Suprapubic skin (tissue), 4 donors: ENCODE data around the gene PSMF1. TPM values are rescaled to one million over a fixed set of nuclear protein-coding genes. Genes with fewer than 3 reads are reported as not detected.

Experiments used
- DNase-seq, 2 donors: peaks; one replicate each; pipeline ENCODE4 v3.0.0-alpha.2; 2019; ENCODE audit warnings: low spot score in 2 of 2
- H3K27ac ChIP-seq: fragments of 200-600 bp; sonication (generic); one replicate; pipeline ENCODE4 v1.5.1; 2019
- H3K27me3 ChIP-seq: fragments of 200-600 bp; sonication (generic); one replicate; pipeline ENCODE4 v1.5.1; 2019
- H3K36me3 ChIP-seq: fragments of 200-600 bp; sonication (generic); one replicate; pipeline ENCODE4 v1.5.1; 2019
- H3K4me1 ChIP-seq: fragments of 200-600 bp; sonication (generic); one replicate; pipeline ENCODE4 v1.5.1; 2019
- H3K4me3 ChIP-seq: fragments of 200-600 bp; sonication (generic); one replicate; pipeline ENCODE4 v1.5.1; 2019; ENCODE audit warnings: mild to moderate bottlenecking
- H3K9me3 ChIP-seq: fragments of 200-600 bp; sonication (generic); one replicate; pipeline ENCODE4 v1.5.1; 2019
- EP300 ChIP-seq: sonication (generic); formaldehyde crosslinking; IDR thresholded peaks from one replicate; pipeline ENCODE4 v1.6.1; 2017; ENCODE audit warnings: antibody characterized with exemption
- POLR2A ChIP-seq, 2 donors: fragments of 450-650 bp; IDR thresholded peaks; one replicate each; pipeline ENCODE4 v1.6.1; 2017; ENCODE audit warnings: antibody characterized with exemption in 2 of 2, mild to moderate bottlenecking in 2 of 2, moderate library complexity in 2 of 2
- POLR2AphosphoS5 ChIP-seq, 3 donors: sonication (generic); formaldehyde crosslinking; IDR thresholded peaks; one replicate each; pipeline ENCODE4 v1.6.1; 2017; ENCODE audit warnings: antibody characterized with exemption in 3 of 3
- whole genome bisulfite sequencing: methylation state at CpG from one replicate; pipeline ENCODE4 v1.1.5; 2018; 5-methylcytosine and 5-hydroxymethylcytosine counted together
- total RNA-seq, 4 donors: library from RNA; depleted of rRNA; stranded (reverse); fragments of >200 nt; gene quantifications; one replicate each; pipeline ENCODE4 v1.1.0, GENCODE V29; 2016
- TF ChIP-seq, protein P1 (sequence below), 2 donors: fragments of 200-600 bp in 1 of 2; fragments of 450-650 bp in 1 of 2; sonication (generic) in 1 of 2; IDR thresholded peaks; one replicate each; pipeline ENCODE4 v1.5.1; 2016 to 2019; ENCODE audit warnings: antibody characterized with exemption in 2 of 2, mild to moderate bottlenecking in 1 of 2, moderate library complexity in 1 of 2

PSMF1 gene, protein sequence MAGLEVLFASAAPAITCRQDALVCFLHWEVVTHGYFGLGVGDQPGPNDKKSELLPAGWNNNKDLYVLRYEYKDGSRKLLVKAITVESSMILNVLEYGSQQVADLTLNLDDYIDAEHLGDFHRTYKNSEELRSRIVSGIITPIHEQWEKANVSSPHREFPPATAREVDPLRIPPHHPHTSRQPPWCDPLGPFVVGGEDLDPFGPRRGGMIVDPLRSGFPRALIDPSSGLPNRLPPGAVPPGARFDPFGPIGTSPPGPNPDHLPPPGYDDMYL
- 100 to 1,000 TPM; 106 to 186 (median 142) TPM for total RNA-seq

DNA sequence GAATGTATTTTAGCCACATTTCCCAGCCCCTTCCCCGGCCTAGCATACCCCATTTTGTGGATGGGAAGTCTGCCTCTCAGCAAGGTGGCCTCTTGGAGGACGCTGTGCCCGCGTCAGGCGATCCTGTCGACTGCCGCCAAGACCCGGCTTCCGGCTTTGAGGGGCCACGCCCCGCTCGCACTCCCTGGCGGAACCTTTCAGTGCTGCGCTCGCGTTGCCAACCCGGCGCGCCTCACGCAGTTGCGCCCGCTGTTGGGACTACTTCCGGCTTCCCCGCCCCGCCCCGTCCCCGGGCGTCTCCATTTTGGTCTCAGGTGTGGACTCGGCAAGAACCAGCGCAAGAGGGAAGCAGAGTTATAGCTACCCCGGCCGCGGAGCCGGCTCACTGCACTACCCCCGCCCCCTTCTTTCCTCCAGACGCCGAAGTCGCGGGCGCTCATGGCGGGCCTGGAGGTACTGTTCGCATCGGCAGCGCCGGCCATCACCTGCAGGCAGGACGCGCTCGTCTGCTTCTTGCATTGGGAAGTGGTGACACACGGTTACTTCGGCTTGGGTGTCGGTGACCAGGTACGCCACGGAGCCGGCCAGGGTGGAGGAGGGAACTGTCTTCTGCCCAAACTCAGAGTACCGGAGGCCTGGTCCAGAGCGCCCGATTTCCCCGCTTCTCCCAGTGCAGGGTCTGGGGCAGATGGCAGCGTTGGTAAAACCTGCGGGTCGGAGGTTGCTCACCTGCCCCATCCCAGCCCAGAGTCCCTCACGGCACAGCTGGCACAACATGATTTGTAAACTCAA lies at the start of gene PSMF1:
PSMF1 (plus strand) TSS at position 267 of the 792 bp plus-strand sequence; CDS start at position 439, 172 bp downstream.
- H3K27me3 ChIP-seq, result no peaks in the 10 kb centered on the region
- H3K27ac ChIP-seq, result peak within 1 kb of the TSS; percentile 89
- no peaks in the 10 kb centered on the region for H3K9me3 ChIP-seq
- TF ChIP-seq EP300, result no peak
- TF ChIP-seq POLR2AphosphoS5 (IDR thresholded peaks at IDR 0.05), result peak in 2 of 3 donors; percentile 76 to 92
- TF ChIP-seq, protein P1, sequence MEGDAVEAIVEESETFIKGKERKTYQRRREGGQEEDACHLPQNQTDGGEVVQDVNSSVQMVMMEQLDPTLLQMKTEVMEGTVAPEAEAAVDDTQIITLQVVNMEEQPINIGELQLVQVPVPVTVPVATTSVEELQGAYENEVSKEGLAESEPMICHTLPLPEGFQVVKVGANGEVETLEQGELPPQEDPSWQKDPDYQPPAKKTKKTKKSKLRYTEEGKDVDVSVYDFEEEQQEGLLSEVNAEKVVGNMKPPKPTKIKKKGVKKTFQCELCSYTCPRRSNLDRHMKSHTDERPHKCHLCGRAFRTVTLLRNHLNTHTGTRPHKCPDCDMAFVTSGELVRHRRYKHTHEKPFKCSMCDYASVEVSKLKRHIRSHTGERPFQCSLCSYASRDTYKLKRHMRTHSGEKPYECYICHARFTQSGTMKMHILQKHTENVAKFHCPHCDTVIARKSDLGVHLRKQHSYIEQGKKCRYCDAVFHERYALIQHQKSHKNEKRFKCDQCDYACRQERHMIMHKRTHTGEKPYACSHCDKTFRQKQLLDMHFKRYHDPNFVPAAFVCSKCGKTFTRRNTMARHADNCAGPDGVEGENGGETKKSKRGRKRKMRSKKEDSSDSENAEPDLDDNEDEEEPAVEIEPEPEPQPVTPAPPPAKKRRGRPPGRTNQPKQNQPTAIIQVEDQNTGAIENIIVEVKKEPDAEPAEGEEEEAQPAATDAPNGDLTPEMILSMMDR (IDR thresholded peaks at IDR 0.05), result peak; percentile 14 to 24
- peak in 1 of 2 donors; percentile 44 for TF ChIP-seq POLR2A (IDR thresholded peaks at IDR 0.05)
- 0% methylated on average over 16 of the region's 62 CpGs for WGBS
- no peaks in the 10 kb centered on the region for H3K36me3 ChIP-seq
- DNase-seq, result peak; percentile 96 to 98
- peak within 1 kb of the TSS; percentile 93 for H3K4me3 ChIP-seq
- H3K4me1 ChIP-seq, result peaks cover 54% of the 10 kb centered on the region

DNA sequence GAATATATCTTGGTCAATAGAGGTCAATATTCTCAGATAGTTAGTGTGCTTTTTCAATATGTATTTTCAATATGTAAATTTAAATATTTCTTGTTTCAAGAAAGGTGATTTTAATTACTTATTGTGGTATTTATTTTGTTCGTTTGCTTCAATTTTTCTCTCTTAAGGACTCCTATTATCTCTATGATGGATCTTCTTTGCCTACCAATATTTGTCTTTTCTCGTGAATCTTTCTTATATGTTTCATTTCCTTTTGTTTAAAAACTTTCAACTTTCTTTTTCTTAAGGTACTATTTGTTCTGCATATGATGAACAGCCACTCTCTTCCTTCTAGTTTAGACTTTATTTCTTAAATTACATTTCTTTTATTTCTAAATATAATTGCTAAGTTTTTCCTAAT lies 46.1 kb upstream of the PSMF1 start:
- H3K9me3 ChIP-seq, result no peaks in the 10 kb centered on the region
- H3K36me3 ChIP-seq, result no peaks in the 10 kb centered on the region
- WGBS, result 83% methylated on average over 2 of the region's 2 CpGs
- H3K4me3 ChIP-seq, result no peak overlapping the region
- H3K27me3 ChIP-seq, result no peaks in the 10 kb centered on the region
- H3K4me1 ChIP-seq, result no peaks in the 10 kb centered on the region
- DNase-seq, result no peak
- TF ChIP-seq EP300 (no peak), POLR2AphosphoS5 (IDR thresholded peaks at IDR 0.05) (no peak), POLR2A (IDR thresholded peaks at IDR 0.05) (no peak)
- TF ChIP-seq, protein P1 (IDR thresholded peaks at IDR 0.05), result no peak
- no peak overlapping the region for H3K27ac ChIP-seq

DNA sequence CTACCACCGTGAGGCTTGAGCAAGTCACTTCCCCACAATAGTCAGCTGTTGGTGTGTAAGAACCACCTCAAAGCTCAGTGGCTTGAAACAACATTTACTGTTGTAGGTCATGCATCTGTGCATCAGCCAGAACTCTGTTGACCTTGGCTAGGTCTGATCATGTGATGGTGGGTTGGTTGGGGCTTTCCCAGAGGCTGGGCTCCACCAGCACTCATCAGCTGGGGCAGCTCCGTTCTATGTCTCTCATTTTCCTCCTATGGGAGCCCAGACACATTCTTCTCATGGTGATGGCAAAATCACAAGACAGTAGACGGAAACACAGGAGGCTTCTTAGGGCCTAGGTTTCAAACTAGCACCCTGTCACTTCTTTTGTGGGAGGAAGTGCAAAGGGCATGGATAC lies 42.8 kb upstream of the PSMF1 start:
- WGBS, result 86% methylated on average over 3 of the region's 3 CpGs
- no peak overlapping the region for H3K4me3 ChIP-seq
- TF ChIP-seq POLR2A (IDR thresholded peaks at IDR 0.05) (no peak), EP300 (no peak), POLR2AphosphoS5 (IDR thresholded peaks at IDR 0.05) (no peak)
- TF ChIP-seq, protein P1 (IDR thresholded peaks at IDR 0.05), result no peak
- no peaks in the 10 kb centered on the region for H3K36me3 ChIP-seq
- no peak for DNase-seq
- no peaks in the 10 kb centered on the region for H3K27me3 ChIP-seq
- H3K27ac ChIP-seq, result no peak overlapping the region
- H3K4me1 ChIP-seq, result no peaks in the 10 kb centered on the region
- H3K9me3 ChIP-seq, result no peaks in the 10 kb centered on the region

DNA sequence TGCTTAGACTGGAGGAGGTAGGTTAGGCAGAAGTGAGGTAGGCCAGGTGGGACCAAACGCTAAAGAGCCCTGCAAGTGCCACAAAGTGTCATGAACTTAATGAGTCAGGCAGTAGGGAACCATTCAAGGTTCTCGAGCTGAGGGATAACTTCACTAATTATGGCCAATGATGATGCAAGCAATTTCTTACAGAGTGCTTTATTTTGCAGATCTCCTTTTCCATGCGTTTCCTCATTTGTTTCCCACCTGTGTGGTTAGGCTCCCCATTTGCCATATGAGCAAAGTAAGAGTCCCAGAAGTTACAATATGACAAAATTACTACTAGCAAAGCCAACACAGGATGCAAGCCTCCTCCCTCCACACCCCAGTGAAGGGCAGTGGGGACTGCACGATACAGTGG lies 36.5 kb upstream of the PSMF1 start:
- Histone ChIP-seq H3K27ac (no peak overlapping the region), H3K36me3 (no peaks in the 10 kb centered on the region)

More for the DNA sequence above, 36.5 kb upstream of the PSMF1 start:
- Histone ChIP-seq H3K27me3 (no peaks in the 10 kb centered on the region), H3K9me3 (no peaks in the 10 kb centered on the region), H3K4me1 (no peaks in the 10 kb centered on the region), H3K4me3 (no peak overlapping the region)
- DNase-seq, result no peak
- WGBS, result 97% methylated on average over 4 of the region's 4 CpGs
- TF ChIP-seq POLR2A (IDR thresholded peaks at IDR 0.05) (no peak), EP300 (no peak), POLR2AphosphoS5 (IDR thresholded peaks at IDR 0.05) (no peak)
- TF ChIP-seq, protein P1 (IDR thresholded peaks at IDR 0.05), result no peak
